HepG2 (cell line): ENCODE results near the gene CDC40. TPM values are rescaled to one million over a fixed set of nuclear protein-coding genes. Genes with fewer than 3 reads are reported as not detected.

Experiments used
- ATAC-seq: fragments of 200-7000 bp; cut with Tn5 transposase; 3 replicates; pipeline ENCODE4 v1.9.1; 2020; ENCODE audit warnings: mild to moderate bottlenecking, moderate library complexity
- Bru-seq: library from RNA; stranded (reverse); fragments of 400-500 nt; gene quantifications from one replicate; lab custom pipeline; 2021; lab: Mats Ljungman, UMichigan
- BruChase-seq, 2 experiments: library from RNA; stranded (reverse); fragments of 400-500 nt; gene quantifications; one replicate each; lab custom pipeline; 2021; lab: Mats Ljungman, UMichigan
- BruUV-seq: library from RNA; stranded (reverse); fragments of 400-500 nt; replicated peaks from 2 replicates; lab custom pipeline; 2021; lab: Mats Ljungman, UMichigan
- CTCF ChIA-PET: fragments of 300-600 bp; formaldehyde crosslinking; extraction: SDS; loops from one replicate; lab custom pipeline; 2021; ENCODE audit warnings: low total read pairs, inconsistent platforms, low intra/inter-chr PET ratio; lab: Yijun Ruan, JAX
- POLR2A ChIA-PET: fragments of 350-600 bp; sonication (Branson Sonifier 250); formaldehyde crosslinking; loops from one replicate; lab custom pipeline; 2020; ENCODE audit warnings: antibody characterized with exemption, inconsistent platforms; lab: Yijun Ruan, JAX
- DNase-seq: peaks from one replicate; pipeline ENCODE4 v3.0.0-alpha.2; 2015; ENCODE audit warnings: low spot score
- FAIRE-seq: peaks from 3 replicates; lab custom pipeline; 2011; peaks lifted over from hg19 to GRCh38; lab: Jason Lieb, UNC
- H2AFZ ChIP-seq: one replicate; pipeline ENCODE4 v1.6.1; 2011; ENCODE audit warnings: low read length, inconsistent platforms
- H3K27ac ChIP-seq: fragments of 300-600 bp; 3 replicates; pipeline ENCODE4 v1.8.0; 2011; ENCODE audit warnings: mixed run types, mild to moderate bottlenecking, mixed read lengths, low read length, inconsistent platforms; ENCODE audit not compliant: insufficient read depth; ENCODE audit errors: extremely low read length
- H3K27me3 ChIP-seq, 2 experiments: fragments of 200-600 bp in 1 of 2; 2 replicates in 1 of 2; 3 replicates in 1 of 2; pipeline versions ENCODE4 v1.6.0 to v1.8.0; 2011; ENCODE audit warnings: low read length in 2 of 2, mild to moderate bottlenecking in 2 of 2, moderate library complexity in 2 of 2, inconsistent platforms in 1 of 2; ENCODE audit not compliant: insufficient read depth in 2 of 2, control insufficient read depth in 1 of 2
- H3K36me3 ChIP-seq, 2 experiments: fragments of 200-600 bp in 1 of 2; replicated peaks in 1 of 2; 2 replicates in 1 of 2; 3 replicates in 1 of 2; pipeline versions ENCODE4 v1.5.1 to v1.8.0; 2011; ENCODE audit warnings: low read length in 2 of 2, inconsistent platforms in 1 of 2; ENCODE audit not compliant: insufficient read depth in 2 of 2, control insufficient read depth in 1 of 2
- H3K4me1 ChIP-seq: 2 replicates; pipeline ENCODE4 v1.5.1; 2012; ENCODE audit warnings: low read length, inconsistent platforms; ENCODE audit not compliant: insufficient read depth
- H3K4me2 ChIP-seq: 2 replicates; pipeline ENCODE4 v1.6.0; 2011; ENCODE audit warnings: low read depth, low read length, inconsistent platforms
- H3K4me3 ChIP-seq, 3 experiments: fragments of 200-600 bp in 1 of 3; sonication (generic), shearing (Covaris generic) in 1 of 3; replicated peaks in 1 of 3; 2 replicates each; pipeline ENCODE4 v1.5.1; 2011 to 2016; ENCODE audit warnings: low read length in 3 of 3, inconsistent platforms in 2 of 3, low read depth in 2 of 3, mild to moderate bottlenecking in 2 of 3, control low read depth in 1 of 3, mixed read lengths in 1 of 3; ENCODE audit not compliant: insufficient read depth in 1 of 3
- H3K79me2 ChIP-seq: one replicate; pipeline ENCODE4 v1.6.1; 2011; ENCODE audit warnings: low read length, inconsistent platforms; ENCODE audit not compliant: insufficient read depth
- H3K9ac ChIP-seq: 2 replicates; pipeline ENCODE4 v1.6.0; 2011; ENCODE audit warnings: mild to moderate bottlenecking, low read depth, low read length, inconsistent platforms; ENCODE audit not compliant: insufficient read depth
- H3K9me3 ChIP-seq: 2 replicates; pipeline ENCODE4 v1.5.1; 2012; ENCODE audit warnings: mild to moderate bottlenecking, low read length
- H4K20me1 ChIP-seq: 2 replicates; pipeline ENCODE4 v1.6.0; 2011; ENCODE audit warnings: inconsistent platforms, mild to moderate bottlenecking, low read length, moderate library complexity; ENCODE audit not compliant: insufficient read depth
- ARID3A ChIP-seq: IDR thresholded peaks from 2 replicates; pipeline ENCODE4 v1.6.1; 2012; ENCODE audit warnings: low read depth, low read length, improper control_type of control experiment
- ELF4 ChIP-seq: sonication (generic); formaldehyde crosslinking; IDR thresholded peaks from 2 replicates; pipeline ENCODE4 v1.5.0; 2020; ENCODE audit warnings: missing genetic modification reagents, mild to moderate bottlenecking, moderate library complexity, borderline replicate concordance
- EP300 ChIP-seq, 3 experiments: sonication (generic) in 1 of 3; formaldehyde crosslinking in 1 of 3; IDR thresholded peaks; 2 replicates each; pipeline versions ENCODE4 v1.5.1 to v1.6.1; 2011 to 2020; ENCODE audit warnings: low read depth in 2 of 3, low read length in 2 of 3, borderline replicate concordance in 1 of 3, improper control_type of control experiment in 1 of 3, mild to moderate bottlenecking in 1 of 3, missing genetic modification reagents in 1 of 3, moderate library complexity in 1 of 3
- GATAD1 ChIP-seq: IDR thresholded peaks from 2 replicates; pipeline ENCODE4 v1.6.1; 2016; ENCODE audit warnings: missing genetic modification reagents, missing compliant biosample characterization
- PHF5A ChIP-seq: IDR thresholded peaks from one replicate; pipeline ENCODE4 v1.6.1; 2018; ENCODE audit warnings: low read depth, missing genetic modification reagents; ENCODE audit not compliant: unreplicated experiment
- RORA ChIP-seq: sonication (generic); formaldehyde crosslinking; IDR thresholded peaks from 2 replicates; pipeline ENCODE4 v1.5.0; 2020; ENCODE audit warnings: mild to moderate bottlenecking, missing genetic modification reagents, moderate library complexity
- STAT5B ChIP-seq: sonication (generic); formaldehyde crosslinking; IDR thresholded peaks from 2 replicates; pipeline ENCODE4 v1.4.0; 2020; ENCODE audit warnings: missing genetic modification reagents
- ZFP82 ChIP-seq: sonication (generic); formaldehyde crosslinking; IDR thresholded peaks from 2 replicates; pipeline ENCODE4 v1.5.1; 2020; ENCODE audit warnings: mild to moderate bottlenecking, missing genetic modification reagents, borderline replicate concordance
- ZSCAN9 ChIP-seq: IDR thresholded peaks from 2 replicates; pipeline ENCODE4 v1.6.1; 2016; ENCODE audit warnings: borderline replicate concordance
- WGBS: methylation state at CpG from one replicate; pipeline ENCODE4 v1.1.6; 2017; ENCODE audit warnings: low lambda C conversion rate; 5-methylcytosine and 5-hydroxymethylcytosine counted together
- in situ Hi-C: cut with HindIII; loops from 2 replicates; pipeline ENCODE4 v1.10.0; 2017; ENCODE audit warnings: low pct_unique_long_range_greater_than_20kb; ENCODE audit not compliant: extremely low pct_ligation_motif_present
- intact Hi-C: fragments of 100-400 bp; cut with micrococcal nuclease; formaldehyde crosslinking; loops from one replicate; pipeline ENCODE4 v1.10.0; 2022; ENCODE audit not compliant: unreplicated experiment
- long read RNA-seq, 2 experiments: library from RNA in 1 of 2; library from polyadenylated mRNA in 1 of 2; stranded (forward) in 1 of 2; unstranded in 1 of 2; transcript quantifications; one replicate each; pipeline ENCODE4 v2.0.0, GENCODE V29; 2019 to 2022
- polyA minus RNA-seq, 3 experiments: library from RNA; depleted of rRNA, polyadenylated mRNA; stranded (reverse); fragments of >200 nt; gene quantifications; 2 replicates each; pipeline ENCODE4 v1.2.3, GENCODE V29; 2011; ENCODE audit warnings: low replicate concordance in 1 of 3
- polyA plus RNA-seq, 8 experiments: library from polyadenylated mRNA; depleted of rRNA in 3 of 8; stranded (reverse) in 7 of 8; unstranded in 1 of 8; fragments of >200 nt; fragmentation: Illumina TruSeq in 4 of 8; extraction: Trizol in 4 of 8; gene quantifications; 2 replicates each; pipeline versions ENCODE4 v1.2.1 to v1.2.3, GENCODE V29; 2011 to 2016; ENCODE audit warnings: low read depth in 4 of 8, missing spikeins in 1 of 8, mixed read lengths in 1 of 8; ENCODE audit not compliant: insufficient read depth in 1 of 8
- total RNA-seq, 5 experiments: library from RNA; depleted of rRNA; stranded (reverse); fragments of >200 nt; fragmentation: Illumina TruSeq; extraction: Trizol; gene quantifications; 2 replicates each; pipeline ENCODE4 v1.2.3, GENCODE V29; 2016; ENCODE audit warnings: low read depth in 1 of 5
- TF ChIP-seq, protein P1 (sequence below): sonication (generic); formaldehyde crosslinking; IDR thresholded peaks from 2 replicates; pipeline ENCODE4 v1.4.0; 2020; ENCODE audit warnings: missing genetic modification reagents, mild to moderate bottlenecking, borderline replicate concordance

The CDC40 gene
- total RNA-seq (2016; rRNA removed; fragmentation: Illumina TruSeq; extraction: Trizol) (21.5 and 36.2 TPM in 2 replicates), polyA plus RNA-seq (2011; rRNA removed) (7.9 and 11.4 TPM in 2 replicates), polyA minus RNA-seq (2011; rRNA and poly(A)+ RNA removed; ENCODE audit: low replicate concordance) (9.7 and 15.0 TPM in 2 replicates), Bru-seq, nascent RNA (percentile 70 among the genes with signal in this experiment), BruChase-seq, experiment 1, labeled RNA remaining after a 6-hour chase (percentile 64 among the genes with signal in this experiment), BruChase-seq, experiment 2, labeled RNA remaining after a 2-hour chase (percentile 63 among the genes with signal in this experiment)
- 2.2 and 2.3 TPM in 2 replicates for total RNA-seq (2016; cell fraction: cytosol; rRNA removed; fragmentation: Illumina TruSeq; extraction: Trizol; ENCODE audit: low read depth)
- total RNA-seq (2016; cell fraction: insoluble cytoplasmic fraction; rRNA removed; fragmentation: Illumina TruSeq; extraction: Trizol) = 22.3 and 33.2 TPM in 2 replicates
- total RNA-seq (2016; cell fraction: membrane; rRNA removed; fragmentation: Illumina TruSeq; extraction: Trizol) = 6.7 and 8.7 TPM in 2 replicates
- 16.0 and 16.1 TPM in 2 replicates for total RNA-seq (2016; cell fraction: nucleus; rRNA removed; fragmentation: Illumina TruSeq; extraction: Trizol)
- polyA plus RNA-seq (2011; cell fraction: cytosol; rRNA removed) = 5.2 and 6.8 TPM in 2 replicates
- 2.3 and 2.8 TPM in 2 replicates for polyA plus RNA-seq (2011; cell fraction: nucleus; rRNA removed)
- 8.2 and 11.4 TPM in 2 replicates for polyA plus RNA-seq (2012)
- 0.60 and 0.67 TPM in 2 replicates for polyA plus RNA-seq (2016; cell fraction: cytosol; fragmentation: Illumina TruSeq; extraction: Trizol; ENCODE audit: low read depth)
- 18.6 and 21.4 TPM in 2 replicates for polyA plus RNA-seq (2016; cell fraction: insoluble cytoplasmic fraction; fragmentation: Illumina TruSeq; extraction: Trizol; ENCODE audit: low read depth)
- 2.7 and 3.2 TPM in 2 replicates for polyA plus RNA-seq (2016; cell fraction: membrane; fragmentation: Illumina TruSeq; extraction: Trizol; ENCODE audit: low read depth)
- polyA plus RNA-seq (2016; cell fraction: nucleus; fragmentation: Illumina TruSeq; extraction: Trizol; ENCODE audit: insufficient read depth, low read depth) = 12.6 and 14.0 TPM in 2 replicates
- polyA minus RNA-seq (2011; cell fraction: cytosol; rRNA and poly(A)+ RNA removed) = 9.3 and 12.9 TPM in 2 replicates
- 21.1 and 23.2 TPM in 2 replicates for polyA minus RNA-seq (2011; cell fraction: nucleus; rRNA and poly(A)+ RNA removed)
- long read RNA-seq, experiment 1, transcript CDC40-201 (15 exons, 3,848 nt) = major isoform, 5 of 18 reads
- long read RNA-seq, experiment 1, partial matches to known transcripts = 12 of 18 reads
- long read RNA-seq, experiment 1, other reads (novel, unspliced or antisense) = 1 of 18 reads
- long read RNA-seq, experiment 2, transcript CDC40-201 (15 exons, 3,848 nt) = major isoform, 6 of 16 reads
- long read RNA-seq, experiment 2, partial matches to known transcripts = 0 of 16 reads
- long read RNA-seq, experiment 2, other reads (novel, unspliced or antisense) = 10 of 16 reads

DNA sequence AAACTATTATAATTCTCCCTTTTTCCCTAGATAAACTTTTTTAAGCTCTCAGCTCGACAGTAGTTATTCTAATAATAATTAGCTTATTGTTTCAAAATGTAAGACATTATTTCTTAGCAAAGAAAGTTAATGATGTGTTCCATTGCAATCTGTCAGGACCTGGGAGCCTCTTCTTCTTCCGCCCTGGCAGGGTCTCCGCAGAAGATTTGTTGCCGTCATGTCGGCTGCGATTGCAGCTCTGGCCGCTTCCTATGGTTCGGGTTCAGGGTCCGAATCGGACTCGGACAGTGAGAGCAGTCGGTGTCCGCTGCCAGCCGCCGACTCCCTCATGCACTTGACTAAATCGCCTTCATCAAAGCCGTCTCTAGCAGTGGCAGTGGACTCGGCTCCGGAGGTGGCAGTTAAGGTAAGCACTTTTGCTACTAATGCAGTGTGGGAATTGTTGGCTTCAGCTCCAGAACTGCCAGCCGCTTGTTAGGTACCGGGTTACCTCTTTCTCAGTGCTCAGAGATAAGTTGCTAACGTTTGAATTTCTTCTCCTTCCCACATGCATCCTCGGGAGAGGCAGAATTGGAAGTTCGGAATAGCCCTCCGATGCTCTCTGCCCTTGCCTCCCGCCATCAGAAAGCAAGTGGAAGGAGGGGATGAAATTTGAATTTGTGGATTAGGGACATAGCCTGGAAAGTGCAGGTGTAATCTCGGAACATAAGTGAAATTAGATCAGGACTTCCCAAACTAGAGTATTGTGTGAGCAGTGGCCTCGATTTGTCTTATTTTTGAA, at the start of gene CDC40:
TSS of gene CDC40 (plus strand) at position 200 of the 781 bp plus-strand sequence. CDS start at position 218, 18 bp downstream.
- ChIA-PET CTCF (interaction anchor here (2.2 kb wide), 1 partner anchor 210 kb away, joined by 11 read pairs; no protein-coding TSS in a partner anchor), POLR2A (interaction anchor here (0.9 to 1.3 kb wide), 3 partner anchors 39 to 205 kb away, joined by 3 to 4 read pairs (median 3); no protein-coding TSS in a partner anchor)
- H3K27me3 ChIP-seq = peaks cover 0 to 3% of the 10 kb centered on the region in 2 experiments; a peak in 1 of 5 replicates
- ATAC-seq (peak; percentile 68), DNase-seq (peak; percentile 78), FAIRE-seq (no peak)
- H3K79me2 ChIP-seq = peaks cover 79% of the 10 kb centered on the region
- peak within 1 kb of the TSS; percentile 87 for H3K4me2 ChIP-seq
- peak within 1 kb of the TSS; percentile 75 for H2AFZ ChIP-seq
- intact Hi-C loops (no loop called here), in situ Hi-C loops (no loop called here)
- peak within 1 kb of the TSS; percentile 83 to 95 (median 94) for H3K4me3 ChIP-seq
- no peaks in the 10 kb centered on the region; a peak in 1 of 5 replicates for H3K36me3 ChIP-seq
- no peaks in the 10 kb centered on the region for H3K9me3 ChIP-seq
- H3K27ac ChIP-seq = peak within 1 kb of the TSS; percentile 86
- H3K9ac ChIP-seq = peak within 1 kb of the TSS; percentile 91
- under 1% methylated on average over 18 of the region's 28 CpGs for WGBS
- BruUV-seq = TSS peak; percentile 58
- H4K20me1 ChIP-seq = no peaks in the 10 kb centered on the region; the same call in 1 of the 2 replicates
- peaks cover 44% of the 10 kb centered on the region for H3K4me1 ChIP-seq
- TF ChIP-seq ZSCAN9 (CRISPR knock-in tag) (peak; percentile 17; the same call in 1 of the 2 replicates), GATAD1 (CRISPR knock-in tag) (peak; percentile 36; the same call in 1 of the 2 replicates), STAT5B (CRISPR knock-in tag) (0 out of 2 replicates have a peak, but pooled peaks have one; percentile 28), RORA (CRISPR knock-in tag) (no peak), EP300 (IDR thresholded peaks at IDR 0.05; ENCODE audit: low read depth in 2 of 2, low read length in 2 of 2) (peak in 1 of 2 experiments; percentile 100; a peak in 1 of 4 replicates), EP300 (CRISPR knock-in tag; IDR thresholded peaks at IDR 0.05; ENCODE audit: borderline replicate concordance) (peak; percentile 34; the same call in 1 of the 2 replicates), PHF5A (CRISPR knock-in tag) (no peak), ZFP82 (CRISPR knock-in tag) (no peak), ARID3A (no peak; the same call in 1 of the 2 replicates), ELF4 (CRISPR knock-in tag) (peak; percentile 46; the same call in 1 of the 2 replicates)
- TF ChIP-seq, protein P1, sequence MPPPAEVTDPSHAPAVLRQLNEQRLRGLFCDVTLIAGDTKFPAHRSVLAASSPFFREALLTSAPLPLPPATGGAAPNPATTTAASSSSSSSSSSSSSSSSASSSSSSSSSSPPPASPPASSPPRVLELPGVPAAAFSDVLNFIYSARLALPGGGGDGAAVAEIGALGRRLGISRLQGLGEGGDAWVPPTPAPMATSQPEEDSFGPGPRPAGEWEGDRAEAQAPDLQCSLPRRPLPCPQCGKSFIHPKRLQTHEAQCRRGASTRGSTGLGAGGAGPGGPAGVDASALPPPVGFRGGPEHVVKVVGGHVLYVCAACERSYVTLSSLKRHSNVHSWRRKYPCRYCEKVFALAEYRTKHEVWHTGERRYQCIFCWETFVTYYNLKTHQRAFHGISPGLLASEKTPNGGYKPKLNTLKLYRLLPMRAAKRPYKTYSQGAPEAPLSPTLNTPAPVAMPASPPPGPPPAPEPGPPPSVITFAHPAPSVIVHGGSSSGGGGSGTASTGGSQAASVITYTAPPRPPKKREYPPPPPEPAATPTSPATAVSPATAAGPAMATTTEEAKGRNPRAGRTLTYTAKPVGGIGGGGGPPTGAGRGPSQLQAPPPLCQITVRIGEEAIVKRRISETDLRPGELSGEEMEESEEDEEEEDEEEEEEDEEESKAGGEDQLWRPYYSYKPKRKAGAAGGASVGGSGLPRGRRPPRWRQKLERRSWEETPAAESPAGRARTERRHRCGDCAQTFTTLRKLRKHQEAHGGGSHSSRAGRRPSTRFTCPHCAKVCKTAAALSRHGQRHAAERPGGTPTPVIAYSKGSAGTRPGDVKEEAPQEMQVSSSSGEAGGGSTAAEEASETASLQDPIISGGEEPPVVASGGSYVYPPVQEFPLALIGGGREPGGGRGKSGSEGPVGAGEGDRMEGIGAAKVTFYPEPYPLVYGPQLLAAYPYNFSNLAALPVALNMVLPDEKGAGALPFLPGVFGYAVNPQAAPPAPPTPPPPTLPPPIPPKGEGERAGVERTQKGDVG (CRISPR knock-in tag) = no peak
